H1 (cell line): ENCODE results near the gene PPFIA4.

Experiments
- EP300 ChIP-seq, 2 experiments: IDR thresholded peaks; 1 replicate in 1 of 2; 2 replicates in 1 of 2; pipeline ENCODE4 v1.6.1; 2011 to 2012; ENCODE audit warnings: low read depth in 2 of 2, low read length in 2 of 2, mild to moderate bottlenecking in 2 of 2, borderline replicate concordance in 1 of 2, inconsistent platforms in 1 of 2, moderate library complexity in 1 of 2
- EZH2 ChIP-seq: fragments of 200-600 bp; sonication (generic); IDR thresholded peaks from 2 replicates; pipeline ENCODE4 v1.7.1; 2012; ENCODE audit warnings: low read depth, mild to moderate bottlenecking, moderate library complexity, low read length, inconsistent platforms; ENCODE audit not compliant: severe bottlenecking
- HDAC2 ChIP-seq, 2 experiments: fragments of 300-600 bp in 1 of 2; sonication (generic) in 1 of 2; IDR thresholded peaks; 2 replicates each; pipeline ENCODE4 v1.6.1; 2011 to 2012; ENCODE audit warnings: low read depth in 2 of 2, low read length in 2 of 2, mild to moderate bottlenecking in 2 of 2, moderate library complexity in 2 of 2, borderline replicate concordance in 1 of 2, inconsistent platforms in 1 of 2
- JUND ChIP-seq: IDR thresholded peaks from 2 replicates; pipeline ENCODE4 v1.6.1; 2011; ENCODE audit warnings: mild to moderate bottlenecking, improper control_type of control experiment, low read length
- NRF1 ChIP-seq: IDR thresholded peaks from 2 replicates; pipeline ENCODE4 v1.6.1; 2011; ENCODE audit warnings: mild to moderate bottlenecking, low read depth, low read length, improper control_type of control experiment
- POLR2A ChIP-seq, 2 experiments: IDR thresholded peaks; 1 replicate in 1 of 2; 2 replicates in 1 of 2; pipeline ENCODE4 v1.6.1; 2011; ENCODE audit warnings: low read depth in 2 of 2, low read length in 2 of 2, mild to moderate bottlenecking in 2 of 2; ENCODE audit errors: control extremely low read depth in 1 of 2
- POLR2AphosphoS5 ChIP-seq: IDR thresholded peaks from 2 replicates; pipeline ENCODE4 v1.6.1; 2011; ENCODE audit warnings: low read depth, low read length
- SIRT6 ChIP-seq: IDR thresholded peaks from one replicate; pipeline ENCODE4 v1.7.1; 2012; ENCODE audit warnings: low read length, inconsistent platforms
- SP4 ChIP-seq: IDR thresholded peaks from 2 replicates; pipeline ENCODE4 v1.6.1; 2012; ENCODE audit warnings: low read length, inconsistent platforms
- TCF12 ChIP-seq: IDR thresholded peaks from 2 replicates; pipeline ENCODE4 v1.6.1; 2011; ENCODE audit warnings: low read depth, mild to moderate bottlenecking, low read length
- YY1 ChIP-seq: IDR thresholded peaks from 2 replicates; pipeline ENCODE4 v1.6.1; 2011; ENCODE audit warnings: low read depth, mild to moderate bottlenecking, low read length
- ZNF274 ChIP-seq: IDR thresholded peaks from 2 replicates; pipeline ENCODE4 v1.7.0; 2012; ENCODE audit warnings: low read length, borderline replicate concordance; ENCODE audit errors: extremely low read depth
- TF ChIP-seq, protein P1 (sequence below): IDR thresholded peaks from 2 replicates; pipeline ENCODE4 v1.6.1; 2012; ENCODE audit warnings: inconsistent platforms
- TF ChIP-seq, protein P2 (sequence below), 3 experiments: IDR thresholded peaks; 1 replicate in 2 of 3; 2 replicates in 1 of 3; pipeline versions ENCODE4 v1.5.1 to v1.6.1; 2011; ENCODE audit warnings: low read length in 3 of 3, mild to moderate bottlenecking in 3 of 3, inconsistent platforms in 2 of 3, low read depth in 1 of 3, moderate library complexity in 1 of 3; ENCODE audit not compliant: insufficient read depth in 1 of 3; ENCODE audit errors: control extremely low read depth in 1 of 3

DNA sequence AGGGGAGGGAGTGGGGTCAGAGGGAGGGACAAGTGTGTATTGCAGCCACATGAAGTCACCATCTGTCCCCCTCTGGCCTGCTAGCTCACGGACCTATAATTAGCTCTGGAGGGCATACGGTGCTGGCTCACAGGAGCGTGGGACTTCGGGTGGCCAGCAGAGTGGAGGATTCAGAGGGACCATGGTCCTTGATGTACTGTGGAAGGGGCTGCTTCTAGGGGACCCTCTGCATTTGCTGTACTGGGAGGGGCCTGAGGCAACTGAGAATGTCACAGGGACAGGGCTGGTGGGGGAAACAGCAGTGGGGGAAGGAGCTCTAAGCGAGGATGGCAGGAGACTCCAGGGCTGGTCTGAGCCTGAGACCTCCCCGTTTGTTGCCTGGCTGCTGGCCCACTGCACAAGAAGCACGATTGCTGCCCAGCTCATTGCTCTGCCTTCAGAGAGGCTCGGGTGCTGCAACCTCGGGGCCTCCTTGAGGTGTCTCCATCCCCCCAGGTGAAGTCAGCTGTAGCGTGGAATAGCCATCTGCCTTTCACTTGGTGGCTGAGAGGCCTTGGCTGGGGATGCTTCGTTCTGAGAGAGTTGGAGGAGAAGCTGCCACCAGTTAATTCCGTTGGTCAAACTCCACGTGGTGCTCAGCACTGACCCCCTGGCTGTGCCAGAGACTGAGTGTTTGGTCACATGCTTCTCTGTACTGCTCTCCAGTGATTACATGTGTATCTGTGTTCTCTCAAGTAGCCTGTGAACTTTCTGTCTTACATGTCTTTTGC lies 2.7 kb downstream of the PPFIA4 start:
- no peak for TF ChIP-seq ZNF274
- no peak for TF ChIP-seq YY1
- no peak for TF ChIP-seq NRF1
- TF ChIP-seq, protein P1, sequence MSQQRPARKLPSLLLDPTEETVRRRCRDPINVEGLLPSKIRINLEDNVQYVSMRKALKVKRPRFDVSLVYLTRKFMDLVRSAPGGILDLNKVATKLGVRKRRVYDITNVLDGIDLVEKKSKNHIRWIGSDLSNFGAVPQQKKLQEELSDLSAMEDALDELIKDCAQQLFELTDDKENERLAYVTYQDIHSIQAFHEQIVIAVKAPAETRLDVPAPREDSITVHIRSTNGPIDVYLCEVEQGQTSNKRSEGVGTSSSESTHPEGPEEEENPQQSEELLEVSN, result no peak
- TF ChIP-seq POLR2AphosphoS5, result no peak
- no peak for TF ChIP-seq EZH2
- TF ChIP-seq, protein P2, sequence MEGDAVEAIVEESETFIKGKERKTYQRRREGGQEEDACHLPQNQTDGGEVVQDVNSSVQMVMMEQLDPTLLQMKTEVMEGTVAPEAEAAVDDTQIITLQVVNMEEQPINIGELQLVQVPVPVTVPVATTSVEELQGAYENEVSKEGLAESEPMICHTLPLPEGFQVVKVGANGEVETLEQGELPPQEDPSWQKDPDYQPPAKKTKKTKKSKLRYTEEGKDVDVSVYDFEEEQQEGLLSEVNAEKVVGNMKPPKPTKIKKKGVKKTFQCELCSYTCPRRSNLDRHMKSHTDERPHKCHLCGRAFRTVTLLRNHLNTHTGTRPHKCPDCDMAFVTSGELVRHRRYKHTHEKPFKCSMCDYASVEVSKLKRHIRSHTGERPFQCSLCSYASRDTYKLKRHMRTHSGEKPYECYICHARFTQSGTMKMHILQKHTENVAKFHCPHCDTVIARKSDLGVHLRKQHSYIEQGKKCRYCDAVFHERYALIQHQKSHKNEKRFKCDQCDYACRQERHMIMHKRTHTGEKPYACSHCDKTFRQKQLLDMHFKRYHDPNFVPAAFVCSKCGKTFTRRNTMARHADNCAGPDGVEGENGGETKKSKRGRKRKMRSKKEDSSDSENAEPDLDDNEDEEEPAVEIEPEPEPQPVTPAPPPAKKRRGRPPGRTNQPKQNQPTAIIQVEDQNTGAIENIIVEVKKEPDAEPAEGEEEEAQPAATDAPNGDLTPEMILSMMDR (IDR thresholded peaks at IDR 0.05; ENCODE audit: control extremely low read depth in 1 of 3, insufficient read depth in 1 of 3, low read depth in 1 of 3, low read length in 3 of 3), result no peak
- no peak for TF ChIP-seq SIRT6
- TF ChIP-seq POLR2A (IDR thresholded peaks at IDR 0.05; ENCODE audit: control extremely low read depth in 1 of 2, low read depth in 2 of 2, low read length in 2 of 2), result no peak
- no peak for TF ChIP-seq SP4
- TF ChIP-seq JUND, result no peak
- no peak for TF ChIP-seq EP300 (IDR thresholded peaks at IDR 0.05; ENCODE audit: borderline replicate concordance in 1 of 2, low read depth in 2 of 2, low read length in 2 of 2)
- no peak for TF ChIP-seq TCF12
- TF ChIP-seq HDAC2 (IDR thresholded peaks at IDR 0.05; ENCODE audit: borderline replicate concordance in 1 of 2, low read depth in 2 of 2, low read length in 2 of 2), result no peak
